Measurements from ENCODE around the gene MRPL34. TPM values are rescaled to one million over a fixed set of nuclear protein-coding genes. Genes with fewer than 3 reads are reported as not detected.
"Not testable (repeated sequence)": the region's sequence is repeated elsewhere in the genome, so short reads cannot be mapped to it uniquely, and the experiment has no call there.

Gene MRPL34
- total RNA-seq (2014; rRNA removed; shearing (Covaris generic)), result 68.9 and 94.4 TPM in 2 replicates

GRCh38 chr19:17305517-17306284 lies at the start of gene MRPL34:
TSS of gene MRPL34 (plus strand) at chr19:17305872. CDS start at chr19:17305893, 21 bp downstream.
- peak; percentile 100 for DNase-seq (ENCODE audit: low read depth)

GRCh38 chr19:17256130-17256529 lies 49.5 kb upstream of the MRPL34 start:
- no peak for DNase-seq (ENCODE audit: low read depth)

- DNase-seq (ENCODE audit: low read depth), result no peak
Observed at GRCh38 chr19:17259118-17259780, 46.4 kb upstream of the MRPL34 start.

GRCh38 chr19:17259934-17260333 lies 45.7 kb upstream of the MRPL34 start:
- no peak for DNase-seq (ENCODE audit: low read depth)

- peak; percentile 85 for DNase-seq (ENCODE audit: low read depth)
Observed at GRCh38 chr19:17260842-17261325, 44.8 kb upstream of the MRPL34 start.

- no peak for DNase-seq (ENCODE audit: low read depth)
Observed at GRCh38 chr19:17262557-17262956, 43.1 kb upstream of the MRPL34 start.

- DNase-seq (ENCODE audit: low read depth), result no peak
Observed at GRCh38 chr19:17263712-17264640, 41.7 kb upstream of the MRPL34 start.

GRCh38 chr19:17264641-17264979 lies 41.1 kb upstream of the MRPL34 start, which contains the start of gene USHBP1:
TSS of gene USHBP1 (minus strand) at chr19:17264745. CDS start at chr19:17264299, 446 bp downstream.
- no peak for DNase-seq (ENCODE audit: low read depth)

- DNase-seq (ENCODE audit: low read depth), result no peak
Observed at GRCh38 chr19:17266026-17266425, 39.6 kb upstream of the MRPL34 start.

- DNase-seq (ENCODE audit: low read depth), result no peak
Observed at GRCh38 chr19:17266589-17266974, 39.1 kb upstream of the MRPL34 start.

- DNase-seq (ENCODE audit: low read depth), result peak; percentile 98
Observed at GRCh38 chr19:17266975-17267788, 38.5 kb upstream of the MRPL34 start, which contains the start of gene BABAM1. TSS of gene BABAM1 (plus strand) at chr19:17267443. CDS start at chr19:17268807, 1,364 bp downstream.

GRCh38 chr19:17268754-17269153 lies 36.9 kb upstream of the MRPL34 start:
- DNase-seq (ENCODE audit: low read depth), result no peak

- DNase-seq (ENCODE audit: low read depth), result not testable (repeated sequence)
Observed at GRCh38 chr19:17274892-17275291, 30.8 kb upstream of the MRPL34 start.

- no peak for DNase-seq (ENCODE audit: low read depth)
Observed at GRCh38 chr19:17275441-17276175, 30.1 kb upstream of the MRPL34 start.

- no peak for DNase-seq (ENCODE audit: low read depth)
Observed at GRCh38 chr19:17279436-17279835, 26.2 kb upstream of the MRPL34 start.

GRCh38 chr19:17281391-17282304 lies 24.0 kb upstream of the MRPL34 start, which contains the start of gene ANKLE1:
TSS of gene ANKLE1 (plus strand) at chr19:17281901. CDS start at chr19:17281921, 20 bp downstream.
- DNase-seq (ENCODE audit: low read depth), result peak; percentile 61

- DNase-seq (ENCODE audit: low read depth), result peak; percentile 93
Observed at GRCh38 chr19:17282488-17283125, 23.1 kb upstream of the MRPL34 start.

GRCh38 chr19:17283504-17283996 lies 22.1 kb upstream of the MRPL34 start:
- no peak for DNase-seq (ENCODE audit: low read depth)

All from Daoy (cell line).